T-helper 2 cell treated with Interferon-gamma antibody and Interleukin-4, amounts not matched to agents 100 ng/mL and 5 ng/mL, for 36 hours (primary cell): ENCODE results near the gene SMARCD1. TPM values are rescaled to one million over a fixed set of nuclear protein-coding genes. Genes with fewer than 3 reads are reported as not detected.

Source experiments
- intact Hi-C: fragments of 100-400 bp; cut with micrococcal nuclease; formaldehyde crosslinking; loops from one replicate; pipeline ENCODE4 v1.15.1; 2023
- total RNA-seq: library from RNA; stranded (reverse); gene quantifications from 2 replicates; pipeline ENCODE4 v1.2.3, GENCODE V29; 2022

SMARCD1 gene
- total RNA-seq, 1 donor from 2014 or later = 75.3 TPM

- intact Hi-C loops = no loop called here
Observed at GRCh38 chr12:50102646-50103309, 17.6 kb downstream of the SMARCD1 start.

DNA sequence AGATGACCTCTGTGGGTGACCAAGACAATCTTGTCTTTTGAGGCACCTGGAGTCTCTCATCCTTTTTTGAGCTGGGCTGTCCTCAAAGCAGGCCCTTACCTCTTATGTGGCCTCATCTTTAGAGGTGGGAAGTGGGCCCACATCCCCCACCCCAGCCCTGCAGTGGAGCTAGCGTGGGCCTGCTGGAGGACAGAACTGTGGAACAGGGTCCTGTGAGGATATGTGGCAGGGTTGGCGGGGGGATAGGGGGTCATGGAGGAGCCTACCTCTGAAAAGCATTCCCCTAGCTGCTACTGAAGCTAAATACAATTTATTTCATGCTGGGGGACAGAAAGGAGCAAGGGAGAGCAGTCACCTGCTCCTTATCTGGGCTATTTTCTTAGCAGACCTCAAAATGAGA lies 18.2 kb downstream of the SMARCD1 start:
- intact Hi-C loops = no loop called here

DNA sequence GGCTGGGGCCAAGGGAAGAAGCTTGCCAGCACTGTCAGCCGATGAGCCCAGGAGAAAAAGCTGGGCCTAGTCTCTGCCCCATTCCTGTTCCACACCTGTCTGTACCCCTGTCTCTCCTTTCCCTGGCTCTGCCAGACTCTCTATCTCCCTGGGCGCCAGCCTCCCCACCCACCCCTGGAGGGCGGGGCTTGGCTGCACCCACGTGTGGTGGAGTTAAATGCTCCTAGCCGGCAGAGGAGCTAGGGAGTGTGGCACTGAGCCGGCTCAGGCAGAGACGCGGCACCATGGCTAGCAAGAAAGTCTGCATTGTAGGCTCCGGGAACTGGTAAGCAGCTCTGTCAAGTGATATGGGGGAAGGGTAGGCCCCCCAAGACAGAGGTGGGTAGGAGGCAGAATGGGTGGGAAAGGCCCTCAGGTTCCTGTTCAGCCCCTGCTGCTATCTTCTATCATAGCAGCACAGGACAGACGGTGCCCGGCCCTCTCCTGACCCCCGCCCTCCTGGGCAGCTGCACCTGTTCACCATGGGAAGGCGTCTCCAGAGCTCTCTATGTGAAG lies 18.7 kb downstream of the SMARCD1 start, which contains the start of gene GPD1:
Gene GPD1, plus strand, starts transcription at position 242 of the 555 bp plus-strand sequence. Its CDS starts 43 bp downstream, at position 285.
- intact Hi-C loops = no loop called here

GRCh38 chr12:50104417-50105366 lies 19.6 kb downstream of the SMARCD1 start:
- intact Hi-C loops = no loop called here

DNA sequence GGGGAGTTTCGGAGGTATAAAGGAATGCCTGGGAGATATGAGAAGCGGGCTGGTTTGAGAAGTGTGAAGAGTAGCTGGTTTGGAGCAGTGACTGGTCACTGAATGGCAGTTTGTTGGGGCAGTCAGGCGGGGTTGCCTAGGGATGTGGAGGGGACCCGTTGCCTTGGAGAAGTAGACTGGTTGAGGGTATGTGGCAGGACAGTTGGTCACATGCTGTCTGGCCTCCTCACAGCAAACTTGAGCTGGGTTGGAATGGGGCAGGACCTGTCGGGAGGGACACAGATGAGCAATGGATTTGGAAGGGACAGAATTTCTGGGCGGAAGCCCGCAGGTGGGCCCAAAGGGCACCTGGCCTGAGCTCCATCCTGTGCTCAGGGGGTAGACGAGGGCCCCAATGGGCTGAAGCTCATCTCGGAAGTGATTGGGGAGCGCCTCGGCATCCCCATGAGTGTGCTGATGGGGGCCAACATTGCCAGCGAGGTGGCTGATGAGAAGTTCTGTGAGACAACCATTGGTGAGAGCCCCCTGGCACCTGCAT lies 20.8 kb downstream of the SMARCD1 start:
- intact Hi-C loops = no loop called here

GRCh38 chr12:50106907-50107306 lies 21.8 kb downstream of the SMARCD1 start:
- intact Hi-C loops = no loop called here

DNA sequence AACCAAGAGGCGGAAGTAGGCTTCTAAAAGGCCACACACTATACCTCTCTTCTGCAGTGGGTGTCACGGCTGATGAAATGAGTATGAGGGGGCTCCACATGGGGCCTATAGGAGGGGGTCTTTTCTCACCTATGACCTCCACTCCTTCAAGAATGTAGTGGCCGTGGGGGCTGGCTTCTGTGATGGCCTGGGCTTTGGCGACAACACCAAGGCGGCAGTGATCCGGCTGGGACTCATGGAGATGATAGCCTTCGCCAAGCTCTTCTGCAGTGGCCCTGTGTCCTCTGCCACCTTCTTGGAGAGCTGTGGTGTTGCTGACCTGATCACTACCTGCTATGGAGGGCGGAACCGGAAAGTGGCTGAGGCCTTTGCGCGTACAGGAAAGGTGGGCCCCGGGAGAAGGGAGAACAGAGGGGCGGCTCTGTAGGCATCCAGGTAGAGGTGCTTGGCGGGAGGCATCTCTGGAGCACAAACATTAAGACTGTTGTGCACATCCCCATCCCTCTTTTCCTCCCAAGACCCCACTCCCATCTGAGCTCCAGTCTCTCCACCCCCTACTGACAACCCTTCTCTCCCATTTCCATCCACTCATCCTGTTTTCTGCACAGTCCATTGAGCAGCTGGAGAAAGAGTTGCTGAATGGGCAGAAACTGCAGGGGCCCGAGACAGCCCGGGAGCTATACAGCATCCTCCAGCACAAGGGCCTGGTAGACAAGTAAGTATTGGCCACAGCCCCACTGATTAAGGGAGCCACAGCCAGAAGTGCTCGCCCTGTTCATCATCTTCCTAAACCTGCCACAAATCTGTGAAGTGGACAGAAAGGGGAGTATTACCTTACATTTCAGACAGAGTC lies 22.5 kb downstream of the SMARCD1 start:
- intact Hi-C loops = no loop called here

DNA sequence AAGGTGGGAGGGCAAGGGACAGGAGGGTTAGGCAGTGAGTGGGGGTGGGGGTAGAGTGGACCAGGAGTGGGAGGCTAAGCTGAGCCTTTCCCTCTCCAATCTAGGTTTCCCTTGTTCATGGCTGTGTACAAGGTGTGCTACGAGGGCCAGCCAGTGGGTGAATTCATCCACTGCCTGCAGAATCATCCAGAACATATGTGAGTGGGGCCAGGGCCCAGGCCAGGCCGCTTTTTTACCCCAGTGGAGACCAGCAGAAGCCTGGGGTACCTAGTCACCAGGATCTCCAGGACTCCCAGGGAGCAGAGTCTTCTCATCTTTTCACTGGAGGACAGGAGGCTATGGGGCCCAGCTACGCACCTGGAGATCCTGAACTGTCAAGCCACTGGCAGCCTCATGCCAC lies 24.2 kb downstream of the SMARCD1 start:
- intact Hi-C loops = no loop called here

DNA sequence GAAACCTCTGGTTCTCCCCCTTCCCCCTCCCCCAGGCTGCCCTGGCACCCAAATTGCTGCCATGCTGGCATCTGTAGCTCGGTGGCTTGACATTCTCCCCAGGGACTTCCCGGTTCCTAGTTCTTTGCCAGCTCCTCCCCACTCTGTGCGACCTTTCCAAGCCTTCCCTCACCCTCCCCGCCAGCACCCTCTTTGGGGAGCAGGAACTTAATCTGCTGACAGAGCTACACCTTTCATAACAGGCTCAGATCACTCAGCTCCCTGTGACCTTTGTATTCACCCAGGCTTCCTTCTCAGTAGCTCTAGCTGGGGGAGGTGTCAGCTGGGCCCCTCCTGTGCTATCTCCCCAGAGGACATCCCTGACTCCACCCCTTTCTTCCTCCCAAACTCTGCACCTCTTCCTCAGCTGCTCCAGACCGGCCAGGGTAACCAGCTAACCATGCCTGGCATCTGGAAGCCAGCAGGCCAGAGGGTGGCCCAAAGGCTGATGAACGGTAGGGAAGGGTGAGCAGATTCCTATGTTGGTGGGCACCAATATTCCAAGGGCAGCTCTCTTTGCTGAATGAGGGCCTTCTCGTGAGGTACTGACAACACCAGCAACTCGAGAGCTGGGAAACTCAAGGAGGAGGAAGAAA lies 25.1 kb downstream of the SMARCD1 start:
- intact Hi-C loops = loop anchor here (5.0 kb wide), 2 partner anchors 368 to 1127 kb away; partner anchors contain the start of genes DAZAP2 and TMBIM6

DNA sequence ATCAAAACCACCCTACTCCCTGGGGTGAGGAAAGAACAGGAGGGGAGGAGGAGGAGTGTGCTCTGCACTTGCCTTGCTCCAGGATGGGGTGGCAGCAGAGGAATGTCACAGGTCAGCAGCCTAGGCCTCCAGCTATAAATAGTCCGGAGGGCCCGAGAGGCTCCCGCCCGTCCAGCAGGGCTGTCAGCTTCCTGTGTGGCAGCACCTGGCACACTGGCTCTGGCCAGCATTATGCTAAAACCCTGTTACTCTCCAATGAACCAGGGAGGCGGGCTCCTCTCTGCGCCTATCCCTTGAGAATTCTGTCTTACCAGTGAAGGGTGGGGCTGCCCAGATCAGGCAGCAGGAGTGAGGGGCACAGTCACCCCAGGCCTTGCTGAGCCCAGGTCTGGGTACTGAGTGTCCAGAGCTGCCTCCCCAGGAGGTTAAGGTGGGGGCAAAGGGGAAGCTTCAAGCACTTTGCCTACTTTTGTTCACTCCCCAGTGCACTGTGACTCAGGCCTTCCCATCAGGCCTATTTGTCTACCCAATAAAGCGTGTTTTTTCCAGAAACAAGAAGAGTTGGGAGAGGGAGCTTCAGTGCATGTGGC lies 25.7 kb downstream of the SMARCD1 start:
- intact Hi-C loops = loop anchor here (1.0 to 5.0 kb wide), 3 partner anchors 289 to 1126 kb away; partner anchors contain the start of genes DAZAP2, LARP4 and TMBIM6

- intact Hi-C loops = loop anchor here (1.0 to 5.0 kb wide), 3 partner anchors 289 to 1126 kb away; partner anchors contain the start of genes DAZAP2, LARP4 and TMBIM6
Observed at GRCh38 chr12:50111395-50111692, 26.2 kb downstream of the SMARCD1 start.

DNA sequence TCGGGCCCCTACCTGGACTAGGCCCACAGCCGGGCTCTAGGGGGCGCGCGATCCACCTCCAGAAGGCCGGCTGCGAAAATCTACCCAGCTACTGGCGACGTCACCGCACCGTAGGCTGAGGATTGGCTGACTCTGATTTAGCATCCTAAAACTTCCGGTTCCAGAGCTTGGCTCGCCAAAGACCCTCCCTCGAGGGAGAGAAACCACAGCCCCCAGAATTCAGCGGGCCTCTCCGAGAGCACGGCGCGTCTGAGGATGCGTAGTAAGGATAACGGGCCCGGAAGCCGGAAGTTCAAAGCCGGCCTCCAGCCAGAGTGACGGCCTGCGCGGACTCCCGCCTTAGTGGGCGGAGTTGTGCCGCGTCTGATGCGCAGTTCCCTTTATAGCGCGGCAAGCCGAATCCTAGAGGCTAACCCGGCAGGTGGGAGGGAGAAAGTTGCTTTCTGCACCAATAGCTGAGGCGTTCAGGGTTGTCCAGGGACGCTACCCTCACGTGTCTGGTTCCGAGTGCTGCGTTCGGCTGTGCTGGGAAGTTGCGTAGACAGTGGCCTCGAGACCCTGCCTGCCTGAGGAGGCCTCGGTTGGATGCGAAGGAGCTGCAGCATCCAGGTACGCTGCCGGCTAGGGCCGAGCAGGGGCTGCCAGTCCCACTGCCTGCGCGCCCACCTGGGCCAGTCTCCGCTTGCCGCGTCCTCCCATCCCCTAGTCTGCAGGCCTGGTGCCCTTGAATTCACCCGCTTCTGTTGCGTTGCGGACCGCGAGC lies 26.7 kb downstream of the SMARCD1 start, which contains the start of gene COX14:
Gene COX14, plus strand, starts transcription at position 544 of the 763 bp plus-strand sequence. CDS start 7,808 bp downstream, outside the sequence.
- intact Hi-C loops = loop anchor here (1.0 to 5.0 kb wide), 6 partner anchors 27 to 1125 kb away; partner anchors contain the start of genes CERS5, DAZAP2, LARP4 and RACGAP1

GRCh38 chr12:50112456-50113218 lies 27.5 kb downstream of the SMARCD1 start:
- intact Hi-C loops = loop anchor here (1.0 to 5.0 kb wide), 5 partner anchors 27 to 1125 kb away; partner anchors contain the start of genes CERS5, DAZAP2, RACGAP1 and SMARCD1

DNA sequence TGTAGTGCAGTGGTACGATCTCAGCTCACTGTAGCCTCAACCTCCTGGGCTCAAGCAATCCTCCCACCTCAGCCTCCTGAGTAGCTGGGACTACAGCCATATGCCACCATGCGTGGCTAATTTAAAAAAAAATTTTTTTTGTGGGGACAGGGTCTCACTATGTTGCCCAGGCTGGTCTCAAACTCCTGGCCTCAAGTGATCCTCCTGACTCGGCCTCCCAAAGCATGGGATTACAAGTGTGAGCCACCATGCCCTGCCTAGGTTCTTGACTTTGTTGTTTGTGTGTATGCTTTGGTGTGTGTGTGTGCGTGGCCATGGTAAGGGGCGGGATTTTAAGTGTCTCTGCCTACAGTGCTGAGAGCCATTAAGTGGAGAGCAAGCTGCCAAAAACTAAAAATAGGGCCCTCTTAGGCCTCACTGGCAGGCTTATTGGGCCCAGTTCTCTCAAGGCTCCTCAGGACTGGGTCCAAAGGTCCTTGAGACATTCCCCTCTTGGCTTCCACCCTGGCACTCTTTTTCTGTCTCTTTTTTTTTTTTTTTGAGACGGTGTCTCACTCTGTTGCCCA lies 32.0 kb downstream of the SMARCD1 start:
- intact Hi-C loops = no loop called here

DNA sequence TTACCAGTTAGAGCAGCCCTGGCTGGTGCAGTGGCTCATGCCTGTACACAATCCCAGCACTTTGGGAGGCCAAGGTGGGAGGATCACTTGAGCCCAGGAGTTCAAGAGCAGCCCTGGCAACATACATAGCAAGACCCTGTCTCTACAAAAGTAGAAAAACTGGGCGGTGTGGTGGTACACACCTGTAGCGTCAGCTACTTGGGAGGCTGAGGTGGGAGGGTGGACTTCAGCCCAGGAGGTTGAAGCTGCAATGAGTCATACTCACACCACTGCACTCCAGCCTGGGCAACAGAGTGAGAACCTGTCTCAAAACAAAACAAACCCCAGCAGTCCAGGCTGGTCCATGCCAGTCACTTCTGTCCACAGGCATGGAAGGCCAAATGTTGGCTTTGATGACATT lies 34.2 kb downstream of the SMARCD1 start:
- intact Hi-C loops = no loop called here

DNA sequence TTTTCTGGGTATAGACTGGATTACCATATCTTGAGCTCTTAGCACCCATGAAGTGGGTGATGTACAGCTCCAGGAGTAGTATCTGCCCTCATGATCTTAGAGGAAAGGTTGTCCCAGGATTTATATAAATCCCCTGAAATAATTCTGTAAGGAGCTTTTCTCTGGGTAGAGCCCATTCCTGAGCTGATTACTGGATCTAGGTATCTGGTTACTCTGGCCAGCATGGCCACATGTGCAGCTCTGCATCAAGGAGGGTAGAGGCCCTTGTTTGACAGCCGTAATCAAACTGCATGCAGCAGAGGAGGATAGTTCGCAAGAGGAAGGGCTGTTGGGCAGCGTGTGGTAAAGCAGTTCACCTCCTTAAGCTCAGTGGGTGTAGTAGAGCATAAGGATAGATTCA lies 35.4 kb downstream of the SMARCD1 start:
- intact Hi-C loops = no loop called here

GRCh38 chr12:50120953-50121352 lies 35.8 kb downstream of the SMARCD1 start:
- intact Hi-C loops = no loop called here

- intact Hi-C loops = no loop called here
Observed at GRCh38 chr12:50121641-50122040, 36.5 kb downstream of the SMARCD1 start.
